GM19238 (cell line): ENCODE data around the gene C3orf18.
"Not testable (repeated sequence)": the region's sequence is repeated elsewhere in the genome, so short reads cannot be mapped to it uniquely, and the experiment has no call there.

Experiments
- DNase-seq: peaks from one replicate; pipeline ENCODE4 v3.0.0; 2011; ENCODE audit warnings: low spot score; ENCODE audit not compliant: insufficient read length

Gene C3orf18

GRCh38 chr3:50523279-50523811 lies 44.2 kb downstream of the C3orf18 start:
- DNase-seq = no peak

- no peak for DNase-seq
Measured at GRCh38 chr3:50521572-50521971, 46.0 kb downstream of the C3orf18 start.

GRCh38 chr3:50520849-50521248 lies 46.7 kb downstream of the C3orf18 start:
- no peak for DNase-seq

GRCh38 chr3:50519471-50520089 lies 48.0 kb downstream of the C3orf18 start:
- peak; percentile 66 for DNase-seq

GRCh38 chr3:50518436-50518835 lies 49.1 kb downstream of the C3orf18 start:
- DNase-seq = no peak

- no peak for DNase-seq
Measured at GRCh38 chr3:50517721-50518206, 49.8 kb downstream of the C3orf18 start.

GRCh38 chr3:50516440-50516871 lies 51.1 kb downstream of the C3orf18 start:
- no peak for DNase-seq

GRCh38 chr3:50515565-50516439 lies 51.7 kb downstream of the C3orf18 start:
- no peak for DNase-seq

GRCh38 chr3:50512908-50513307 lies 54.6 kb downstream of the C3orf18 start:
- not testable (repeated sequence) for DNase-seq

GRCh38 chr3:50512131-50512530 lies 55.4 kb downstream of the C3orf18 start:
- no peak for DNase-seq

- no peak for DNase-seq
Measured at GRCh38 chr3:50510325-50510724, 57.2 kb downstream of the C3orf18 start.

GRCh38 chr3:50509715-50510114 lies 57.8 kb downstream of the C3orf18 start:
- DNase-seq = no peak

- no peak for DNase-seq
Measured at GRCh38 chr3:50508821-50509220, 58.7 kb downstream of the C3orf18 start.
